ENCODE measurements around the gene ADGRE1. TPM values are rescaled to one million over a fixed set of nuclear protein-coding genes. Genes with fewer than 3 reads are reported as not detected.

Gene ADGRE1
- total RNA-seq, 2 experiments from 2014 or later, result 1.2 to 1.5 TPM

DNA sequence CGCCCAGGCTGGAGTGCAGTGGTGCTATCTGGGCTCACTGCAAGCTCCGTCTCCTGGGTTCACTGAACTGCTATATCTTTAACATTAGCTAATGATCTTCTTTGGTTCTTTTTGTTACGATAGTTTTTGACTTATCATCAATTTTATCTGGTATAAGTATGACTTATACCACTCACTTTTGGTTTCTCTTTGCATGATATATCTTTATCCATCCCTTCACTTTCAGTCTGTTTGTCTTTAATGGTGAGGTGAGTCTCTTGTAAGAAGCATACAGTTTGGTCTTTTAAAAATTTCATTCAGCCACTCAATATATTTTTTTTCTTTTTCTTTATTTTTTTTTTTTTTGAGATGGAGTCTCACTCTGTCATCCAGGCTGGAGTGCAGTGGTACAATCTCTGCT, 58.4 kb downstream of the ADGRE1 start:
- Mint-ChIP-seq H3K9me3 (peaks cover 2% of the 10 kb centered on the region), H3K36me3 (ENCODE audit: low read depth) (peaks cover 2% of the 10 kb centered on the region), H3K4me3 (no peak overlapping the region), H3K4me1 (peaks cover 20% of the 10 kb centered on the region), H3K27me3 (no peaks in the 10 kb centered on the region), H3K27ac (no peak overlapping the region)
- POLR2A ChIA-PET, result no interaction called here
- no peak for DNase-seq
- CTCF ChIA-PET, result interaction anchor here (0.6 kb wide), 2 partner anchors 130 to 759 kb away, joined by 3 to 4 read pairs; no protein-coding TSS in a partner anchor

DNA sequence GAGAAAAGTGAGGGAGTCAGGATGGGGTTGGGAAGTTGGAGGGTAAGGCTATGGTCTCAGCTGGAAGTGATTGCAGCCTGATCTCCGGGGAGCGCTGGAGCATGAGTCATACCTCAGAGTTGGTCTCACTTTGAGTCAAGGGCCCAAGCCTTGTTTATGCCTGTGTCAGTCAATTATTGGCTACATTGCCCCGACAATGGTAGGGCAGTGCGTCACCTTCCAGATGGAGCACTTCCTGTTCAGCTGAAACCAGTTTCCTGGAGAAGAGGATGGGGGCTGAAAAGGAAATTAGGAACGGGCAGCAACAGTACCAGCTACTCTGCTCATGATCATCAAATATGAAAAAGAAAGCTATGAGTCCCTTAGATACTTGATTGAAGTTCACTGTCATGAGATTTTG, 60.4 kb downstream of the ADGRE1 start:
- POLR2A ChIA-PET, result no interaction called here
- peak overlapping the region; percentile 8 for H3K4me3 Mint-ChIP-seq

GRCh38 chr19:6948884-6949283, 61.5 kb downstream of the ADGRE1 start:
- H3K27me3 Mint-ChIP-seq, result no peaks in the 10 kb centered on the region
- ChIA-PET CTCF (no interaction called here), POLR2A (no interaction called here)

More for the DNA sequence above, 60.4 kb downstream of the ADGRE1 start:
- H3K36me3 Mint-ChIP-seq (ENCODE audit: low read depth), result no peaks in the 10 kb centered on the region
- H3K27me3 Mint-ChIP-seq, result no peaks in the 10 kb centered on the region
- peaks cover 19% of the 10 kb centered on the region for H3K4me1 Mint-ChIP-seq
- DNase-seq, result peak; percentile 41
- peaks cover 4% of the 10 kb centered on the region for H3K9me3 Mint-ChIP-seq
- CTCF ChIA-PET, result interaction anchor here (0.8 kb wide), 1 partner anchor 21 kb away, joined by 9 read pairs; no protein-coding TSS in a partner anchor
- H3K27ac Mint-ChIP-seq, result peak overlapping the region; percentile 76

GRCh38 chr19:6952956-6953355, 65.6 kb downstream of the ADGRE1 start:
- ChIA-PET CTCF (interaction anchor here (0.6 kb wide), 1 partner anchor 215 kb away, joined by 3 read pairs; no protein-coding TSS in a partner anchor), POLR2A (no interaction called here)
- peaks cover 17% of the 10 kb centered on the region for H3K9me3 Mint-ChIP-seq
- no peaks in the 10 kb centered on the region for H3K27me3 Mint-ChIP-seq
- H3K4me3 Mint-ChIP-seq, result no peak overlapping the region
- no peak for DNase-seq
- H3K27ac Mint-ChIP-seq, result no peak overlapping the region
- peaks cover 8% of the 10 kb centered on the region for H3K4me1 Mint-ChIP-seq
- H3K36me3 Mint-ChIP-seq (ENCODE audit: low read depth), result no peaks in the 10 kb centered on the region

More at GRCh38 chr19:6948884-6949283, 61.5 kb downstream of the ADGRE1 start:
- Mint-ChIP-seq H3K27ac (no peak overlapping the region), H3K36me3 (ENCODE audit: low read depth) (no peaks in the 10 kb centered on the region), H3K4me3 (no peak overlapping the region), H3K9me3 (peaks cover 9% of the 10 kb centered on the region), H3K4me1 (peaks cover 17% of the 10 kb centered on the region)
- DNase-seq, result no peak

DNA sequence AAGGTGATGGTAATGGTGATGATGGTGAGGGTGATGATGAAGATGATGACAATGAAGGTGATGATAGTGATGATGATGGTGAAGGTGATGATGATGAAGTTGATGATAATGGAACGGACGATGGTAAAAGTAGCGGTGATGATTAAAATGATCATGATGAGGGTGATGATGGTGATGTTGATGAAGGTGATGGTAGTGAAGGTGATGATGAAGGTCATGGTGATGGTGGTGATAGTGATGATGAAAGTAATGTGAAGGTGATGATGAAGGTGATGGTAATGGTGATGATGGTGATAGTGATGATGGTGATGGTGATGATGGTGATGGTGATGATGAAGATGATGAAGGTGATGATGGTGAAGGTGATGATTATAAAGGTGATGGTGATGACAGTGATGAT, 67.7 kb downstream of the ADGRE1 start:
- DNase-seq, result no peak
- Mint-ChIP-seq H3K36me3 (ENCODE audit: low read depth) (no peaks in the 10 kb centered on the region), H3K27ac (no peak overlapping the region), H3K4me3 (no peak overlapping the region), H3K4me1 (no peaks in the 10 kb centered on the region), H3K27me3 (no peaks in the 10 kb centered on the region), H3K9me3 (peaks cover 17% of the 10 kb centered on the region)
- ChIA-PET POLR2A (no interaction called here), CTCF (no interaction called here)

DNA sequence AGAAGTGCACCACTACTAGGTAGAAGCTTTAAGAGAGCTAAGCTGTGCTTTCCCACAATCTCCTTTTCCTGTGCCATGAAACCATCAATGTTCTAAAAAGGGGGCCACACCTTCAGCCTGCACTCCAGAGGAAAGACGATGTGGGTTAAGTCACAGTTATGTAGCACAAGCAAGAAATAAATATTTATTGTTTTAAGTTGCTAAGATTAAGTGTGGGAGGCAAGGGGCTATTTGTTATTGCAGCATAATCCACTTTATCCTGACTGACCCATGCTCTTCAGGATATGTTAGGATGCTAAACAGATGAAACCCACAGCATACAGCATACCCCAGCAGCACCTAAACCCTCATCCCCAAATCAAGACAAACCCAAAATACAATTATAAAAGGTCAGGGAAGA, 69.2 kb downstream of the ADGRE1 start:
- DNase-seq, result no peak
- POLR2A ChIA-PET, result no interaction called here
- CTCF ChIA-PET, result no interaction called here
- no peak overlapping the region for H3K27ac Mint-ChIP-seq
- no peaks in the 10 kb centered on the region for H3K27me3 Mint-ChIP-seq
- no peaks in the 10 kb centered on the region for H3K4me1 Mint-ChIP-seq
- H3K36me3 Mint-ChIP-seq (ENCODE audit: low read depth), result no peaks in the 10 kb centered on the region
- no peak overlapping the region for H3K4me3 Mint-ChIP-seq
- H3K9me3 Mint-ChIP-seq, result peaks cover 17% of the 10 kb centered on the region

- ChIA-PET POLR2A (no interaction called here), CTCF (no interaction called here)
- Mint-ChIP-seq H3K9me3 (peaks cover 13% of the 10 kb centered on the region), H3K4me3 (no peak overlapping the region), H3K27ac (no peak overlapping the region), H3K36me3 (ENCODE audit: low read depth) (no peaks in the 10 kb centered on the region), H3K4me1 (no peaks in the 10 kb centered on the region), H3K27me3 (no peaks in the 10 kb centered on the region)
- DNase-seq, result no peak
Measured at GRCh38 chr19:6958791-6959190, 71.4 kb downstream of the ADGRE1 start.

DNA sequence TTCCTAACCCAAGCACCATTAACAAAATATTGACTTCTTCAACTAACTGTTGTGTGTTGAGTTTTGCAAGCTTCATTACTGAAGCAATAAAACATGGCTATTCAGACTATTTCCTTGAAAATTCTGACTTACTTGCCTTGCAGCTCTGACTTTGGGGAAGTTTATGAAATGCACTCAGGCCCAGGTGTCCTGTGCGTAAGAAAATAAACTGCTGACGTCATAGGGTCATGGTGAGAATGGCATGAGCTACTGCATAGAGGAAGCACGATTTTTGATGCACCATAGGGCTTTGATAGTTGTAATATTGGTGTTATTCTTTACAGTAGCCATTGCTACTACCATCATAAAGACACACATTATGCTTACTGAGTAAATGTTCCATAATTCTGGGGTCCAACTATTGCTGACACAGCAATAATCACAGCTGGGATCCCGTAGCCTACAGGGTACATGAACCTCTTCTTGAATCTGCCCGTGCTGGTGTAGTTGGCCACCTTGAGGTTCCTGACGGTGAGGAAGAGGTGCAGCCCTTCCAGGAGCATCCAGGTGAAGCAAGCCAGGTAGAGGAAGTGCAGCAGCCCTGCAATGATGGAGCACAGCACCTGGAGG, 76.0 kb downstream of the ADGRE1 start:
- POLR2A ChIA-PET, result no interaction called here
- no peak for DNase-seq
- H3K27me3 Mint-ChIP-seq, result no peaks in the 10 kb centered on the region
- H3K4me1 Mint-ChIP-seq, result no peaks in the 10 kb centered on the region
- H3K9me3 Mint-ChIP-seq, result peaks cover 3% of the 10 kb centered on the region
- H3K27ac Mint-ChIP-seq, result no peak overlapping the region
- H3K36me3 Mint-ChIP-seq (ENCODE audit: low read depth), result no peaks in the 10 kb centered on the region
- no peak overlapping the region for H3K4me3 Mint-ChIP-seq
- CTCF ChIA-PET, result interaction anchor here (0.6 to 1.5 kb wide), 5 partner anchors 9 to 807 kb away, joined by 3 to 7 read pairs (median 4); no protein-coding TSS in a partner anchor

- peaks cover 3% of the 10 kb centered on the region for H3K9me3 Mint-ChIP-seq
- ChIA-PET CTCF (interaction anchor here (0.6 to 1.5 kb wide), 5 partner anchors 10 to 806 kb away, joined by 3 to 7 read pairs (median 4); no protein-coding TSS in a partner anchor), POLR2A (no interaction called here)
- no peak overlapping the region for H3K4me3 Mint-ChIP-seq
- H3K27ac Mint-ChIP-seq, result no peak overlapping the region
- DNase-seq, result peak; percentile 37
- H3K36me3 Mint-ChIP-seq (ENCODE audit: low read depth), result no peaks in the 10 kb centered on the region
- H3K4me1 Mint-ChIP-seq, result no peaks in the 10 kb centered on the region
- H3K27me3 Mint-ChIP-seq, result no peaks in the 10 kb centered on the region
Measured at GRCh38 chr19:6963937-6964336, 76.6 kb downstream of the ADGRE1 start.

- CTCF ChIA-PET, result no interaction called here
Measured at GRCh38 chr19:6967967-6968366, 80.6 kb downstream of the ADGRE1 start.

GRCh38 chr19:6969490-6969889, 82.1 kb downstream of the ADGRE1 start:
- CTCF ChIA-PET, result interaction anchor here (0.8 kb wide), 1 partner anchor 100 kb away, joined by 3 read pairs; the partner anchor contains the start of gene ZNF557
- peaks cover 7% of the 10 kb centered on the region for H3K4me1 Mint-ChIP-seq
- DNase-seq, result no peak
- no peak overlapping the region for H3K27ac Mint-ChIP-seq
- H3K27me3 Mint-ChIP-seq, result no peaks in the 10 kb centered on the region
- POLR2A ChIA-PET, result no interaction called here
- H3K36me3 Mint-ChIP-seq (ENCODE audit: low read depth), result no peaks in the 10 kb centered on the region
- H3K9me3 Mint-ChIP-seq, result peaks cover 2% of the 10 kb centered on the region
- H3K4me3 Mint-ChIP-seq, result no peak overlapping the region

More at GRCh38 chr19:6967967-6968366, 80.6 kb downstream of the ADGRE1 start:
- no peak for DNase-seq
- no peaks in the 10 kb centered on the region for H3K36me3 Mint-ChIP-seq (ENCODE audit: low read depth)
- H3K27me3 Mint-ChIP-seq, result no peaks in the 10 kb centered on the region
- no peak overlapping the region for H3K4me3 Mint-ChIP-seq
- H3K27ac Mint-ChIP-seq, result no peak overlapping the region
- peaks cover 7% of the 10 kb centered on the region for H3K4me1 Mint-ChIP-seq
- peaks cover 2% of the 10 kb centered on the region for H3K9me3 Mint-ChIP-seq
- POLR2A ChIA-PET, result no interaction called here

- H3K9me3 Mint-ChIP-seq, result peaks cover 2% of the 10 kb centered on the region
- H3K36me3 Mint-ChIP-seq (ENCODE audit: low read depth), result no peaks in the 10 kb centered on the region
- no peak for DNase-seq
- H3K4me1 Mint-ChIP-seq, result peaks cover 7% of the 10 kb centered on the region
- no peak overlapping the region for H3K4me3 Mint-ChIP-seq
- H3K27me3 Mint-ChIP-seq, result no peaks in the 10 kb centered on the region
- CTCF ChIA-PET, result interaction anchor here (0.8 kb wide), 1 partner anchor 99 kb away, joined by 3 read pairs; the partner anchor contains the start of gene ZNF557
- no peak overlapping the region for H3K27ac Mint-ChIP-seq
- POLR2A ChIA-PET, result no interaction called here
Measured at GRCh38 chr19:6970021-6970420, 82.6 kb downstream of the ADGRE1 start.

DNA sequence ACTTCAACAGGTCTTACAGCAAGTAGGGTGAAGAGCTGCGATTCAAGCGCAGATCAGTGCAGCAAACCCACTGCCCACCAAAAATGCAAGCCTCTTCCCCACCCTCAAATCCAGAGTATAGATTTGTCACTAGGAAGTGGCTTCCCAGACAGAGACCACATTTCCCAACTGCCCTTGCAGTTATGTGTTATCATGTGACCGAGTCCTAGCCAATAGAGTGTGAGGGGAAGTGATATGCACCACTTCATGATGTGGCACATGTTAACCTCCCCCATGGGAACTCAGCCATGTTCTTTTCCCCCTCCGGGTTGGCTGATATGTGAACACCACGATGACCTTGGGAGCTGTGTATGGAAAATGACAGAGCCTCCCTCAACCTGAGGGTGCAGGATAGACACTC, 83.1 kb downstream of the ADGRE1 start:
- no peaks in the 10 kb centered on the region for H3K27me3 Mint-ChIP-seq
- H3K9me3 Mint-ChIP-seq, result peaks cover 2% of the 10 kb centered on the region
- POLR2A ChIA-PET, result no interaction called here
- DNase-seq, result no peak
- CTCF ChIA-PET, result interaction anchor here (0.8 kb wide), 1 partner anchor 99 kb away, joined by 3 read pairs; the partner anchor contains the start of gene ZNF557
- peaks cover 7% of the 10 kb centered on the region for H3K4me1 Mint-ChIP-seq
- H3K36me3 Mint-ChIP-seq (ENCODE audit: low read depth), result no peaks in the 10 kb centered on the region
- H3K27ac Mint-ChIP-seq, result no peak overlapping the region
- H3K4me3 Mint-ChIP-seq, result no peak overlapping the region

Data from activated CD4-positive, alpha-beta T cell treated with anti-CD3 and anti-CD28 coated beads, Interleukin-2, amount 10 ng/mL, durations not matched to agents 7 days and 5 days (primary cell).